Measurements from ENCODE around the gene DHODH.
"Not testable (repeated sequence)": the region's sequence is repeated elsewhere in the genome, so short reads cannot be mapped to it uniquely, and the experiment has no call there.

Gene DHODH

GRCh38 chr16:72008424-72009216, at the start of gene DHODH:
Gene DHODH (plus strand): TSS chr16:72008744. CDS start chr16:72008765, 21 bp downstream.
- DNase-seq = peak; percentile 89 to 99 (median 95)

GRCh38 chr16:71961066-71962039, 47.2 kb upstream of the DHODH start:
- DNase-seq = peak; percentile 66 to 87 (median 70)

- DNase-seq = no peak
Measured at GRCh38 chr16:71963125-71963875, 45.2 kb upstream of the DHODH start.

GRCh38 chr16:71965223-71965622, 43.3 kb upstream of the DHODH start:
- no peak for DNase-seq

- DNase-seq = no peak
Measured at GRCh38 chr16:71966932-71967331, 41.6 kb upstream of the DHODH start.

- no peak for DNase-seq
Measured at GRCh38 chr16:71969353-71969752, 39.2 kb upstream of the DHODH start.

GRCh38 chr16:71971571-71971970, 37.0 kb upstream of the DHODH start:
- DNase-seq = no peak

- no peak for DNase-seq
Measured at GRCh38 chr16:71972356-71972755, 36.2 kb upstream of the DHODH start.

- no peak for DNase-seq
Measured at GRCh38 chr16:71973001-71973400, 35.5 kb upstream of the DHODH start.

- no peak for DNase-seq
Measured at GRCh38 chr16:71974068-71974818, 34.3 kb upstream of the DHODH start.

GRCh38 chr16:71985262-71985974, 23.1 kb upstream of the DHODH start:
- no peak for DNase-seq

- no peak for DNase-seq
Measured at GRCh38 chr16:71986131-71986530, 22.4 kb upstream of the DHODH start.

GRCh38 chr16:71995038-71995437, 13.5 kb upstream of the DHODH start:
- no peak for DNase-seq

GRCh38 chr16:71997578-71997977, 11.0 kb upstream of the DHODH start:
- not testable (repeated sequence) for DNase-seq

GRCh38 chr16:72001180-72001874, 7.2 kb upstream of the DHODH start:
- DNase-seq = peak in 1 of 3 experiments; percentile 33

- DNase-seq = no peak
Measured at GRCh38 chr16:72002619-72003018, 5.9 kb upstream of the DHODH start.

- not testable (repeated sequence) for DNase-seq
Measured at GRCh38 chr16:72008065-72008423, 500 bp upstream of the DHODH start.

- DNase-seq = no peak
Measured at GRCh38 chr16:72009779-72010178, 1.2 kb downstream of the DHODH start.

GRCh38 chr16:72012607-72013006, 4.1 kb downstream of the DHODH start:
- no peak for DNase-seq

GRCh38 chr16:72013389-72013788, 4.8 kb downstream of the DHODH start:
- peak in 1 of 3 experiments; percentile 3 for DNase-seq
